K562 (cell line): ENCODE results near the gene CCDC28A. TPM values are rescaled to one million over a fixed set of nuclear protein-coding genes. Genes with fewer than 3 reads are reported as not detected.

ENCODE experiments used
- ADNP ChIP-seq: fragments of 200-800 bp; sonication (Bioruptor generic); IDR thresholded peaks from 2 replicates; pipeline ENCODE4 v1.6.1; 2016; ENCODE audit warnings: missing genetic modification characterization, missing compliant biosample characterization
- BCL6 ChIP-seq: fragments of 250-450 bp; sonication (Bioruptor Pico); IDR thresholded peaks from 2 replicates; pipeline ENCODE4 v1.4.0; 2020
- CCAR2 ChIP-seq: fragments of 200-400 bp; formaldehyde crosslinking; IDR thresholded peaks from 2 replicates; pipeline ENCODE4 v1.6.1; 2017; ENCODE audit warnings: mild to moderate bottlenecking, low read depth, low read length
- DPF2 ChIP-seq: fragments of 450-650 bp; IDR thresholded peaks from 2 replicates; pipeline ENCODE4 v1.6.1; 2016
- EHMT2 ChIP-seq: fragments of 450-650 bp; IDR thresholded peaks from 2 replicates; pipeline ENCODE4 v1.6.1; 2018; ENCODE audit warnings: antibody characterized with exemption
- GATAD2A ChIP-seq: fragments of 450-650 bp; IDR thresholded peaks from 2 replicates; pipeline ENCODE4 v1.6.1; 2017
- HBP1 ChIP-seq: fragments of 450-650 bp; formaldehyde crosslinking; IDR thresholded peaks from 2 replicates; pipeline ENCODE4 v1.4.0; 2022; ENCODE audit warnings: missing genetic modification characterization
- KAT2B ChIP-seq: IDR thresholded peaks from one replicate; pipeline ENCODE4 v1.6.1; 2012; ENCODE audit warnings: low read depth, mild to moderate bottlenecking, control low read depth, inconsistent platforms, low read length, moderate library complexity
- LEF1 ChIP-seq: fragments of 450-650 bp; IDR thresholded peaks from 2 replicates; pipeline ENCODE4 v1.6.1; 2016; ENCODE audit warnings: mild to moderate bottlenecking
- MYNN ChIP-seq, 2 experiments: sonication (generic); formaldehyde crosslinking in 1 of 2; IDR thresholded peaks; 2 replicates each; pipeline versions ENCODE4 v1.5.0 to v1.6.1; 2016 to 2020; ENCODE audit warnings: antibody characterized with exemption in 1 of 2, missing genetic modification reagents in 1 of 2
- NR2F6 ChIP-seq: fragments of 450-650 bp; formaldehyde crosslinking; IDR thresholded peaks from 2 replicates; pipeline ENCODE4 v1.4.0; 2020; ENCODE audit warnings: mild to moderate bottlenecking
- POLR2H ChIP-seq: IDR thresholded peaks from 2 replicates; pipeline ENCODE4 v1.6.1; 2016; ENCODE audit warnings: missing genetic modification characterization, low read depth, mild to moderate bottlenecking, control low read depth, missing compliant biosample characterization, moderate library complexity
- POLR3A ChIP-seq: IDR thresholded peaks from 2 replicates; pipeline ENCODE4 v1.6.1; 2011; ENCODE audit warnings: borderline replicate concordance, mild to moderate bottlenecking, moderate library complexity; ENCODE audit not compliant: insufficient read length, insufficient read depth; ENCODE audit errors: extremely low read depth
- PTRF ChIP-seq: fragments of 450-650 bp; IDR thresholded peaks from 2 replicates; pipeline ENCODE4 v1.6.1; 2016; ENCODE audit warnings: mild to moderate bottlenecking, missing genetic modification characterization, missing compliant biosample characterization
- SIN3B ChIP-seq: fragments of 450-650 bp; IDR thresholded peaks from 2 replicates; pipeline ENCODE4 v1.6.1; 2017; ENCODE audit warnings: low read depth, mild to moderate bottlenecking, moderate library complexity
- ZKSCAN8 ChIP-seq: fragments of 200-800 bp; sonication (Bioruptor generic); IDR thresholded peaks from 2 replicates; pipeline ENCODE4 v1.6.1; 2016; ENCODE audit warnings: missing genetic modification characterization, missing compliant biosample characterization
- ZNF561 ChIP-seq: fragments of 450-650 bp; formaldehyde crosslinking; conservative IDR thresholded peaks from 2 replicates; pipeline ENCODE4 v1.4.0; 2020; ENCODE audit warnings: mild to moderate bottlenecking, moderate library complexity
- ZNF780A ChIP-seq: fragments of 250-450 bp; sonication (Bioruptor Pico); IDR thresholded peaks from 2 replicates; pipeline ENCODE4 v1.5.0; 2021; ENCODE audit warnings: mild to moderate bottlenecking
- ZSCAN29 ChIP-seq: fragments of 450-650 bp; IDR thresholded peaks from 2 replicates; pipeline ENCODE4 v1.6.1; 2017
- polyA plus RNA-seq, 8 experiments: library from polyadenylated mRNA; depleted of rRNA in 4 of 8; stranded (reverse) in 5 of 8; unstranded in 3 of 8; fragments of >200 nt; fragmentation: Nextera tagmentation in 2 of 8; fragmentation: Illumina TruSeq in 1 of 8; extraction: Ambion mirVana in 2 of 8; extraction: Trizol in 1 of 8; gene quantifications; 2 replicates each; pipeline versions ENCODE4 v1.2.1 to v1.2.3, GENCODE V29; 2011 to 2014; ENCODE audit warnings: inconsistent platforms in 1 of 8, missing spikeins in 1 of 8
- total RNA-seq, 7 experiments: library from RNA; depleted of rRNA in 6 of 7; stranded (reverse); fragments of >200 nt in 6 of 7; fragmentation: Illumina TruSeq in 2 of 7; extraction: Trizol in 2 of 7; gene quantifications; 2 replicates each; pipeline versions ENCODE4 v1.2.1 to v1.2.3, GENCODE V29; 2011 to 2021; ENCODE audit warnings: low replicate concordance in 1 of 7
- TF ChIP-seq, protein P1 (sequence below), 2 experiments: fragments of 450-650 bp in 1 of 2; sonication (generic) in 1 of 2; formaldehyde crosslinking; conservative IDR thresholded peaks; 2 replicates each; pipeline versions ENCODE4 v1.4.0 to v1.8.1; 2020 to 2022; ENCODE audit warnings: mild to moderate bottlenecking in 1 of 2, missing genetic modification reagents in 1 of 2

The CCDC28A gene
- total and polyA plus RNA-seq, 9 of the 15 experiments (the other 6 are each of a cell fraction or from before 2014, with no cell fraction given) = 12.6 to 35.5 (median 19.1) TPM

DNA sequence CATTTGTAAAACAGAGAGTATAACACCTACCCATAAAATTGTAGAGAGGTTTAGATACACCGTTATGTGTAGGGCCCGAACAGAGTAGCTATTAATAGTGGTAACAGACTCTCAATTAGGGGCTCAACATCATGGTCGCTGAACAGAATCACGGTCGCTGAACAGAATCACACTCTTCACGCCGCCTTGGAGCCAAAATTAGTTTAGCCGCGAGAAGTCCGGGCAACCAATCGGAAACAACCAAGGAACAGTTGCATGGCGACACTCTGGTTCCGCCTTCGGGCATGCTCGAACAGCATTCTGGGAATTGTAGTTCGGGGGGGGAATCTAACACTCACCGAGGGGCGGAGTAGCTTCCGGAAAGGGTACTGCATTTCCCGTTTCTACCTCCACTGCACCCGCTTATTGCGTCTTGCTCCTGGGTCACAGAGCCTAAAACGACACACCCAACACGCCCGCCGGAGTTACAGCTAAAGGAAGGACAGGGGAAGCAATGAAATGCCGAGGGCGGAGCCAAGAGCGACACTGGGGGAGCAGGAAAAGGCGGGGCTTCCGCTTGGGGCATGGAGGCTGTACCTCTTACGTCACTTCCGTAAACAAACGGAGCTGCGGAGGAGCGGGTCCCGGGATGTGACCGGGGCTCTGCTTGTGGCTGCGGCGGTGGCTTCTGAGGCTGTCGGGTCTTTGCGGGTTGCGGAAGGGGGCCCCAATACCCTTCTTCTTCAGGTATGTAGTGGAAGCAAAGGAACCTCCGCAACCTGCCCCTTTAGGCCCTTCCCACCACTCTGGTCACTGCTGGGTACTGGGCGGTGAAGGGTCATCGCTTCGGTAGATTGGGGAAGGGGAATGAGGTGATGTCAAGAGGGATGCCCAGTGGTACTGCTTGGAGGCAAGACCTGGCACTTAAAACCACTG lies at the start of gene CCDC28A (continued):
- TF ChIP-seq EHMT2 (no peak), POLR3A (no peak), ZKSCAN8 (CRISPR knock-in tag) (peak; percentile 92; the same call in 1 of the 2 replicates), LEF1 (no peak), ZNF561 (CRISPR knock-in tag) (no peak), DPF2 (no peak), MYNN (IDR thresholded peaks at IDR 0.05) (peak; percentile 47; the same call in 1 of the 2 replicates), MYNN (CRISPR knock-in tag; IDR thresholded peaks at IDR 0.05) (no peak), KAT2B (no peak), ADNP (no peak), GATAD2A (no peak), PTRF (tag) (no peak), HBP1 (CRISPR knock-in tag) (no peak), NR2F6 (CRISPR knock-in tag) (no peak), SIN3B (peak; percentile 64; the same call in 1 of the 2 replicates), ZNF780A (CRISPR knock-in tag) (no peak), ZSCAN29 (no peak), BCL6 (CRISPR knock-in tag) (no peak), POLR2H (no peak; the same call in 1 of the 2 replicates), CCAR2 (no peak)
- TF ChIP-seq, protein P1, sequence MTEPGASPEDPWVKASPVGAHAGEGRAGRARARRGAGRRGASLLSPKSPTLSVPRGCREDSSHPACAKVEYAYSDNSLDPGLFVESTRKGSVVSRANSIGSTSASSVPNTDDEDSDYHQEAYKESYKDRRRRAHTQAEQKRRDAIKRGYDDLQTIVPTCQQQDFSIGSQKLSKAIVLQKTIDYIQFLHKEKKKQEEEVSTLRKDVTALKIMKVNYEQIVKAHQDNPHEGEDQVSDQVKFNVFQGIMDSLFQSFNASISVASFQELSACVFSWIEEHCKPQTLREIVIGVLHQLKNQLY (CRISPR knock-in tag; conservative IDR thresholded peaks at IDR 0.05) = no peak
